Caco-2 (cell line): Measurements from ENCODE around the gene CEP85L. TPM values are rescaled to one million over a fixed set of nuclear protein-coding genes. Genes with fewer than 3 reads are reported as not detected.

Experiments
- BruUV-seq: library from RNA; stranded (reverse); fragments of 400-500 nt; replicated peaks from 2 replicates; lab custom pipeline; 2021; lab: Mats Ljungman, UMichigan
- CTCF ChIA-PET: fragments of 300-600 bp; sonication (Branson Sonifier 250); formaldehyde crosslinking; loops from one replicate; lab custom pipeline; 2022; ENCODE audit warnings: antibody characterized with exemption; lab: Charles Lee
- POLR2A ChIA-PET: fragments of 300-600 bp; sonication (Branson Sonifier 250); formaldehyde crosslinking; loops from one replicate; lab custom pipeline; 2022; ENCODE audit warnings: antibody characterized with exemption; lab: Charles Lee
- DNase-seq, 2 experiments: peaks; one replicate each; pipeline versions ENCODE4 v3.0.0 to v3.0.0-alpha.2; 2020 to 2022
- H3K27me3 ChIP-seq: replicated peaks from 2 replicates; pipeline ENCODE4 v1.6.0; 2011; ENCODE audit warnings: low read length; ENCODE audit not compliant: control insufficient read depth, insufficient read depth
- H3K36me3 ChIP-seq: 2 replicates; pipeline ENCODE4 v1.5.1; 2011; ENCODE audit warnings: low read length; ENCODE audit not compliant: control insufficient read depth, insufficient read depth
- H3K4me1 ChIP-seq: fragments of 250-450 bp; sonication (Bioruptor Pico); 2 replicates; pipeline ENCODE4 v1.5.1; 2020; ENCODE audit warnings: mild to moderate bottlenecking
- H3K4me3 ChIP-seq: 2 replicates; pipeline ENCODE4 v1.5.1; 2011; ENCODE audit warnings: low read depth, mild to moderate bottlenecking, control low read depth, low read length
- H3K9me3 ChIP-seq: fragments of 250-450 bp; sonication (Bioruptor Pico); 2 replicates; pipeline ENCODE4 v1.5.1; 2020; ENCODE audit warnings: mild to moderate bottlenecking, moderate library complexity
- H3K27ac Mint-ChIP-seq: one replicate; pipeline ENCODE4 v1.8.0; 2022; ENCODE audit warnings: mixed read lengths; ENCODE audit not compliant: unreplicated experiment
- H3K27me3 Mint-ChIP-seq: one replicate; pipeline ENCODE4 v1.8.0; 2022; ENCODE audit warnings: mixed read lengths; ENCODE audit not compliant: insufficient read depth, unreplicated experiment
- H3K36me3 Mint-ChIP-seq: one replicate; pipeline ENCODE4 v1.8.0; 2022; ENCODE audit warnings: mild to moderate bottlenecking, mixed read lengths; ENCODE audit not compliant: insufficient read depth, unreplicated experiment
- H3K4me1 Mint-ChIP-seq: one replicate; pipeline ENCODE4 v1.8.0; 2022; ENCODE audit warnings: low read depth, mixed read lengths; ENCODE audit not compliant: unreplicated experiment
- H3K4me3 Mint-ChIP-seq: one replicate; pipeline ENCODE4 v1.8.0; 2022; ENCODE audit warnings: mild to moderate bottlenecking, moderate library complexity, mixed read lengths; ENCODE audit not compliant: unreplicated experiment
- H3K9me3 Mint-ChIP-seq: one replicate; pipeline ENCODE4 v1.8.0; 2022; ENCODE audit warnings: mixed read lengths; ENCODE audit not compliant: unreplicated experiment
- CTCF ChIP-seq, 2 experiments: fragments of 200-600 bp in 1 of 2; IDR thresholded peaks; 1 replicate in 1 of 2; 2 replicates in 1 of 2; pipeline versions ENCODE4 v1.5.1 to v1.8.0; 2011 to 2022; ENCODE audit warnings: antibody characterized with exemption in 1 of 2, control low read depth in 1 of 2, inconsistent platforms in 1 of 2, low read depth in 1 of 2, low read length in 1 of 2, mild to moderate bottlenecking in 1 of 2, moderate library complexity in 1 of 2; ENCODE audit not compliant: insufficient read depth in 1 of 2, severe bottlenecking in 1 of 2, unreplicated experiment in 1 of 2
- intact Hi-C: fragments of 100-400 bp; cut with micrococcal nuclease; formaldehyde crosslinking; loops from one replicate; pipeline ENCODE4 v1.10.0; 2022; ENCODE audit not compliant: unreplicated experiment
- total RNA-seq: library from RNA; stranded (reverse); gene quantifications from 2 replicates; pipeline ENCODE4 v1.2.3, GENCODE V29; 2022

Gene CEP85L
- total RNA-seq, 1 experiment from 2014 or later: 0.29 TPM

- Mint-ChIP-seq H3K4me3 (no peak overlapping the region), H3K4me1 (no peaks in the 10 kb centered on the region), H3K27me3 (no peaks in the 10 kb centered on the region), H3K9me3 (peaks cover 3% of the 10 kb centered on the region), H3K27ac (no peak overlapping the region), H3K36me3 (peaks cover 3% of the 10 kb centered on the region)
- ChIA-PET CTCF (no interaction called here), POLR2A (no interaction called here)
- no peak for TF ChIP-seq CTCF (IDR thresholded peaks at IDR 0.05; ENCODE audit: insufficient read depth in 1 of 2, low read depth in 1 of 2, low read length in 1 of 2, severe bottlenecking in 1 of 2, unreplicated experiment in 1 of 2)
- H3K4me1 ChIP-seq: no peaks in the 10 kb centered on the region
- no TSS peak for BruUV-seq
- no peaks in the 10 kb centered on the region for H3K9me3 ChIP-seq
- no peak overlapping the region for H3K4me3 ChIP-seq
- no peaks in the 10 kb centered on the region for H3K27me3 ChIP-seq
- no peak for DNase-seq
- intact Hi-C loops: loop anchor here (1.0 to 2.0 kb wide), 3 partner anchors 14 to 739 kb away; no protein-coding TSS in a partner anchor
- no peaks in the 10 kb centered on the region for H3K36me3 ChIP-seq
Observed at GRCh38 chr6:118579786-118580185, 71.6 kb downstream of the CEP85L start.

- no peaks in the 10 kb centered on the region for H3K36me3 ChIP-seq
- H3K4me1 Mint-ChIP-seq: no peaks in the 10 kb centered on the region
- no TSS peak for BruUV-seq
- CTCF ChIA-PET: interaction anchor here (1.3 kb wide), 1 partner anchor 13 kb away, joined by 3 read pairs; no protein-coding TSS in a partner anchor
- H3K36me3 Mint-ChIP-seq: peaks cover 7% of the 10 kb centered on the region
- POLR2A ChIA-PET: no interaction called here
- H3K27ac Mint-ChIP-seq: no peak overlapping the region
- no peaks in the 10 kb centered on the region; the same call in 1 of the 2 replicates for H3K9me3 ChIP-seq
- no peak overlapping the region for H3K4me3 Mint-ChIP-seq
- no peaks in the 10 kb centered on the region for H3K4me1 ChIP-seq
- DNase-seq: no peak
- H3K27me3 ChIP-seq: no peaks in the 10 kb centered on the region
- peaks cover 14% of the 10 kb centered on the region for H3K9me3 Mint-ChIP-seq
- no peak overlapping the region for H3K4me3 ChIP-seq
- H3K27me3 Mint-ChIP-seq: no peaks in the 10 kb centered on the region
- no peak for TF ChIP-seq CTCF (IDR thresholded peaks at IDR 0.05; ENCODE audit: insufficient read depth in 1 of 2, low read depth in 1 of 2, low read length in 1 of 2, severe bottlenecking in 1 of 2, unreplicated experiment in 1 of 2)
- intact Hi-C loops: no loop called here
Observed at GRCh38 chr6:118578617-118579016, 72.8 kb downstream of the CEP85L start.

GRCh38 chr6:118577972-118578371 is 73.4 kb downstream of the CEP85L start:
- Mint-ChIP-seq H3K36me3 (peaks cover 7% of the 10 kb centered on the region), H3K9me3 (peaks cover 15% of the 10 kb centered on the region), H3K27me3 (no peaks in the 10 kb centered on the region), H3K27ac (no peak overlapping the region), H3K4me1 (no peaks in the 10 kb centered on the region), H3K4me3 (no peak overlapping the region)
- TF ChIP-seq CTCF (IDR thresholded peaks at IDR 0.05; ENCODE audit: insufficient read depth in 1 of 2, low read depth in 1 of 2, low read length in 1 of 2, severe bottlenecking in 1 of 2, unreplicated experiment in 1 of 2): no peak
- H3K4me1 ChIP-seq: no peaks in the 10 kb centered on the region
- BruUV-seq: no TSS peak
- ChIA-PET POLR2A (no interaction called here), CTCF (interaction anchor here (1.3 kb wide), 1 partner anchor 12 kb away, joined by 3 read pairs; no protein-coding TSS in a partner anchor)
- intact Hi-C loops: no loop called here
- no peaks in the 10 kb centered on the region for H3K27me3 ChIP-seq
- H3K9me3 ChIP-seq: no peaks in the 10 kb centered on the region; the same call in 1 of the 2 replicates
- DNase-seq: no peak
- H3K4me3 ChIP-seq: no peak overlapping the region
- no peaks in the 10 kb centered on the region for H3K36me3 ChIP-seq
